ENCODE data around the gene ZNF844.

Gene ZNF844

GRCh38 chr19:12111176-12111575 lies 46.6 kb downstream of the ZNF844 start:
- no peak overlapping the region for H3K9ac ChIP-seq (ENCODE audit: insufficient read length)
- no peak for TF ChIP-seq POLR2AphosphoS5 (IDR thresholded peaks at IDR 0.05; ENCODE audit: borderline replicate concordance, low read depth, low read length)
- no peak for TF ChIP-seq EZH2 (IDR thresholded peaks at IDR 0.05)
- TF ChIP-seq FOXP2 (optimal IDR thresholded peaks at IDR 0.05; ENCODE audit: control extremely low read depth, extremely low read length, insufficient read depth), result no peak
- peaks cover 39% of the 10 kb centered on the region for H3K36me3 ChIP-seq (ENCODE audit: insufficient read depth, low read length)
- H3K27ac ChIP-seq, result no peak overlapping the region
- H3K4me3 ChIP-seq, result no peak overlapping the region
- DNase-seq (ENCODE audit: low read depth, low spot score), result no peak
- peaks cover 16% of the 10 kb centered on the region for H3K9me3 ChIP-seq (ENCODE audit: low read depth, low read length)

GRCh38 chr19:12111943-12112637 lies 47.6 kb downstream of the ZNF844 start:
- DNase-seq (ENCODE audit: low read depth, low spot score), result no peak
- H3K27ac ChIP-seq, result no peak overlapping the region
- H3K36me3 ChIP-seq (ENCODE audit: insufficient read depth, low read length), result peaks cover 39% of the 10 kb centered on the region
- TF ChIP-seq POLR2AphosphoS5 (IDR thresholded peaks at IDR 0.05; ENCODE audit: borderline replicate concordance, low read depth, low read length) (no peak), FOXP2 (optimal IDR thresholded peaks at IDR 0.05; ENCODE audit: control extremely low read depth, extremely low read length, insufficient read depth) (no peak), EZH2 (IDR thresholded peaks at IDR 0.05) (no peak)
- H3K9me3 ChIP-seq (ENCODE audit: low read depth, low read length), result peaks cover 16% of the 10 kb centered on the region
- no peak overlapping the region for H3K4me3 ChIP-seq
- no peak overlapping the region for H3K9ac ChIP-seq (ENCODE audit: insufficient read length)

GRCh38 chr19:12112701-12113100 lies 48.2 kb downstream of the ZNF844 start:
- H3K9me3 ChIP-seq (ENCODE audit: low read depth, low read length), result peaks cover 16% of the 10 kb centered on the region
- peaks cover 39% of the 10 kb centered on the region for H3K36me3 ChIP-seq (ENCODE audit: insufficient read depth, low read length)
- no peak overlapping the region for H3K4me3 ChIP-seq
- no peak for DNase-seq (ENCODE audit: low read depth, low spot score)
- TF ChIP-seq POLR2AphosphoS5 (IDR thresholded peaks at IDR 0.05; ENCODE audit: borderline replicate concordance, low read depth, low read length), result no peak
- TF ChIP-seq FOXP2 (optimal IDR thresholded peaks at IDR 0.05; ENCODE audit: control extremely low read depth, extremely low read length, insufficient read depth), result no peak
- no peak for TF ChIP-seq EZH2 (IDR thresholded peaks at IDR 0.05)
- no peak overlapping the region for H3K27ac ChIP-seq
- H3K9ac ChIP-seq (ENCODE audit: insufficient read length), result no peak overlapping the region

- no peak overlapping the region for H3K27ac ChIP-seq
These were observed 48.6 kb downstream of the ZNF844 start for GRCh38 chr19:12113121-12113520.

GRCh38 chr19:12117201-12117970 lies 52.9 kb downstream of the ZNF844 start:
- no peak overlapping the region for H3K4me3 ChIP-seq
- no peak overlapping the region for H3K9ac ChIP-seq (ENCODE audit: insufficient read length)
- H3K36me3 ChIP-seq (ENCODE audit: insufficient read depth, low read length), result peaks cover 11% of the 10 kb centered on the region
- TF ChIP-seq EZH2 (IDR thresholded peaks at IDR 0.05) (no peak), POLR2AphosphoS5 (IDR thresholded peaks at IDR 0.05; ENCODE audit: borderline replicate concordance, low read depth, low read length) (no peak), FOXP2 (optimal IDR thresholded peaks at IDR 0.05; ENCODE audit: control extremely low read depth, extremely low read length, insufficient read depth) (no peak)
- no peak overlapping the region for H3K27ac ChIP-seq
- DNase-seq (ENCODE audit: low read depth, low spot score), result no peak
- peaks cover 5% of the 10 kb centered on the region; the same call in 1 of the 2 replicates for H3K9me3 ChIP-seq (ENCODE audit: low read depth, low read length)

More at GRCh38 chr19:12113121-12113520, 48.6 kb downstream of the ZNF844 start:
- Histone ChIP-seq H3K36me3 (ENCODE audit: insufficient read depth, low read length) (peaks cover 39% of the 10 kb centered on the region), H3K4me3 (no peak overlapping the region), H3K9ac (ENCODE audit: insufficient read length) (no peak overlapping the region), H3K9me3 (ENCODE audit: low read depth, low read length) (peaks cover 16% of the 10 kb centered on the region)
- TF ChIP-seq POLR2AphosphoS5 (IDR thresholded peaks at IDR 0.05; ENCODE audit: borderline replicate concordance, low read depth, low read length) (no peak), FOXP2 (optimal IDR thresholded peaks at IDR 0.05; ENCODE audit: control extremely low read depth, extremely low read length, insufficient read depth) (no peak), EZH2 (IDR thresholded peaks at IDR 0.05) (no peak)
- no peak for DNase-seq (ENCODE audit: low read depth, low spot score)

GRCh38 chr19:12126707-12127106 lies 62.2 kb downstream of the ZNF844 start:
- Histone ChIP-seq H3K27ac (no peak overlapping the region), H3K9me3 (ENCODE audit: low read depth, low read length) (0 out of 2 replicates have a peak, but pooled peaks cover 4% of the 10 kb centered on the region), H3K4me3 (no peak overlapping the region), H3K9ac (ENCODE audit: insufficient read length) (no peak overlapping the region), H3K36me3 (ENCODE audit: insufficient read depth, low read length) (peaks cover 4% of the 10 kb centered on the region; the same call in 1 of the 2 replicates)
- no peak for DNase-seq (ENCODE audit: low read depth, low spot score)
- TF ChIP-seq POLR2AphosphoS5 (IDR thresholded peaks at IDR 0.05; ENCODE audit: borderline replicate concordance, low read depth, low read length) (no peak), FOXP2 (optimal IDR thresholded peaks at IDR 0.05; ENCODE audit: control extremely low read depth, extremely low read length, insufficient read depth) (no peak), EZH2 (IDR thresholded peaks at IDR 0.05) (no peak)
